ENCODE data around the gene PTGER3.

GRCh38 chr1:71072273-71072672 lies 24.7 kb upstream of the PTGER3 start:
- TF ChIP-seq, protein P1, sequence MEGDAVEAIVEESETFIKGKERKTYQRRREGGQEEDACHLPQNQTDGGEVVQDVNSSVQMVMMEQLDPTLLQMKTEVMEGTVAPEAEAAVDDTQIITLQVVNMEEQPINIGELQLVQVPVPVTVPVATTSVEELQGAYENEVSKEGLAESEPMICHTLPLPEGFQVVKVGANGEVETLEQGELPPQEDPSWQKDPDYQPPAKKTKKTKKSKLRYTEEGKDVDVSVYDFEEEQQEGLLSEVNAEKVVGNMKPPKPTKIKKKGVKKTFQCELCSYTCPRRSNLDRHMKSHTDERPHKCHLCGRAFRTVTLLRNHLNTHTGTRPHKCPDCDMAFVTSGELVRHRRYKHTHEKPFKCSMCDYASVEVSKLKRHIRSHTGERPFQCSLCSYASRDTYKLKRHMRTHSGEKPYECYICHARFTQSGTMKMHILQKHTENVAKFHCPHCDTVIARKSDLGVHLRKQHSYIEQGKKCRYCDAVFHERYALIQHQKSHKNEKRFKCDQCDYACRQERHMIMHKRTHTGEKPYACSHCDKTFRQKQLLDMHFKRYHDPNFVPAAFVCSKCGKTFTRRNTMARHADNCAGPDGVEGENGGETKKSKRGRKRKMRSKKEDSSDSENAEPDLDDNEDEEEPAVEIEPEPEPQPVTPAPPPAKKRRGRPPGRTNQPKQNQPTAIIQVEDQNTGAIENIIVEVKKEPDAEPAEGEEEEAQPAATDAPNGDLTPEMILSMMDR (IDR thresholded peaks at IDR 0.05): no peak
- TF ChIP-seq POLR2A (IDR thresholded peaks at IDR 0.05) (no peak), EP300 (IDR thresholded peaks at IDR 0.05) (no peak)

Measured in ovary (tissue), 3 donors.